Measurements from ENCODE around the gene CUX1. TPM values are rescaled to one million over a fixed set of nuclear protein-coding genes. Genes with fewer than 3 reads are reported as not detected.

Gene CUX1
- total RNA-seq, 1 experiment from 2014 or later, result 53.5 TPM

GRCh38 chr7:101832685-101833375, 15.4 kb downstream of the CUX1 start:
- H4K5ac ChIP-seq (ENCODE audit: insufficient read length, low read depth, low read length), result no peak overlapping the region
- peaks cover 11% of the 10 kb centered on the region for H3K79me1 ChIP-seq (ENCODE audit: insufficient read depth, low read depth, low read length, poor library complexity, severe bottlenecking)
- H2AFZ ChIP-seq (ENCODE audit: low read length), result no peak overlapping the region
- no peaks in the 10 kb centered on the region for H3K23me2 ChIP-seq (ENCODE audit: insufficient read length, low read depth, low read length, poor library complexity, severe bottlenecking)
- no peak overlapping the region for H3K4ac ChIP-seq (ENCODE audit: low read depth, low read length)
- Mint-ChIP-seq H3K4me3 (peak overlapping the region in 1 of 2 experiments; percentile 35; a peak in 1 of 5 replicates), H3K36me3 (ENCODE audit: insufficient read depth in 1 of 3, low read depth in 3 of 3) (peaks cover 6 to 13% (median 8%) of the 10 kb centered on the region in 3 experiments; a peak in 6 of 7 replicates), H3K27me3 (ENCODE audit: low read depth) (no peaks in the 10 kb centered on the region), H3K27ac (peak overlapping the region; percentile 49 to 85 (median 78); a peak in 3 of 7 replicates), H3K9me3 (peaks cover 0 to 3% of the 10 kb centered on the region in 2 experiments; a peak in 2 of 5 replicates), H3K4me1 (peaks cover 20 to 32% of the 10 kb centered on the region in 2 experiments; a peak in 3 of 4 replicates)
- no peak overlapping the region for H2BK20ac ChIP-seq (ENCODE audit: low read depth, low read length, poor library complexity, severe bottlenecking)
- H3K9me3 ChIP-seq (ENCODE audit: control insufficient read depth, low read depth, low read length), result no peaks in the 10 kb centered on the region
- no peak overlapping the region for H2BK120ac ChIP-seq (ENCODE audit: low read depth, low read length, poor library complexity, severe bottlenecking)
- H2BK5ac ChIP-seq (ENCODE audit: insufficient read length, low read length), result no peak overlapping the region
- H3K79me2 ChIP-seq (ENCODE audit: insufficient read depth, low read length), result peaks cover 80% of the 10 kb centered on the region; the same call in 1 of the 2 replicates
- H3K27ac ChIP-seq (ENCODE audit: insufficient read length, low read depth, low read length), result no peak overlapping the region
- no peaks in the 10 kb centered on the region for H3K27me3 ChIP-seq (ENCODE audit: insufficient read depth, low read length)
- no peak overlapping the region for H3K56ac ChIP-seq (ENCODE audit: insufficient read length, low read depth, low read length)
- peaks cover 3% of the 10 kb centered on the region for H4K20me1 ChIP-seq (ENCODE audit: control insufficient read depth, insufficient read depth, insufficient read length)
- H3K4me1 ChIP-seq (ENCODE audit: insufficient read depth, low read length), result no peaks in the 10 kb centered on the region
- no peak for TF ChIP-seq CTCF (conservative IDR thresholded peaks at IDR 0.05)
- no peak overlapping the region for H3T11ph ChIP-seq (ENCODE audit: low read length)
- no peak overlapping the region for H4K8ac ChIP-seq (replicated peaks; ENCODE audit: insufficient read length, low read depth, low read length)
- H3K4me2 ChIP-seq (ENCODE audit: insufficient read depth, insufficient read length, low read length), result no peak overlapping the region
- H2BK12ac ChIP-seq (ENCODE audit: insufficient read length, low read depth, low read length), result no peak overlapping the region
- no peak overlapping the region for H3K9ac ChIP-seq (ENCODE audit: extremely low read depth, insufficient read length, low read length)
- H4K91ac ChIP-seq (ENCODE audit: insufficient read length, low read depth, low read length), result no peak overlapping the region
- WGBS (ENCODE audit: extremely low coverage, insufficient read length, low lambda C conversion rate), result no CpG with 5 or more reads among the region's 14 CpGs
- DNase-seq, result no peak
- H2BK15ac ChIP-seq (ENCODE audit: low read depth, low read length), result no peak overlapping the region
- H3K23ac ChIP-seq (ENCODE audit: insufficient read length, low read depth, low read length), result no peak overlapping the region
- no peak overlapping the region for H3K14ac ChIP-seq (ENCODE audit: insufficient read depth, low read length)
- no peak overlapping the region for H2AK5ac ChIP-seq (ENCODE audit: insufficient read length, low read length)
- no peak overlapping the region for H3K18ac ChIP-seq (ENCODE audit: insufficient read length, low read depth, low read length)

Measured in H9 (cell line).